HepG2 (cell line): ENCODE measurements around the gene ZNF419. TPM values are rescaled to one million over a fixed set of nuclear protein-coding genes. Genes with fewer than 3 reads are reported as not detected.

Experiments used
- ATAC-seq: fragments of 200-7000 bp; cut with Tn5 transposase; 3 replicates; pipeline ENCODE4 v1.9.1; 2020; ENCODE audit warnings: mild to moderate bottlenecking, moderate library complexity
- BruUV-seq: library from RNA; stranded (reverse); fragments of 400-500 nt; replicated peaks from 2 replicates; lab custom pipeline; 2021; lab: Mats Ljungman, UMichigan
- CTCF ChIA-PET: fragments of 300-600 bp; formaldehyde crosslinking; extraction: SDS; loops from one replicate; lab custom pipeline; 2021; ENCODE audit warnings: low total read pairs, inconsistent platforms, low intra/inter-chr PET ratio; lab: Yijun Ruan, JAX
- POLR2A ChIA-PET: fragments of 350-600 bp; sonication (Branson Sonifier 250); formaldehyde crosslinking; loops from one replicate; lab custom pipeline; 2020; ENCODE audit warnings: antibody characterized with exemption, inconsistent platforms; lab: Yijun Ruan, JAX
- DNase-seq: peaks from one replicate; pipeline ENCODE4 v3.0.0-alpha.2; 2015; ENCODE audit warnings: low spot score
- FAIRE-seq: peaks from 3 replicates; lab custom pipeline; 2011; peaks lifted over from hg19 to GRCh38; lab: Jason Lieb, UNC
- H2AFZ ChIP-seq: one replicate; pipeline ENCODE4 v1.6.1; 2011; ENCODE audit warnings: low read length, inconsistent platforms
- H3K27ac ChIP-seq: fragments of 300-600 bp; 3 replicates; pipeline ENCODE4 v1.8.0; 2011; ENCODE audit warnings: mixed run types, mild to moderate bottlenecking, mixed read lengths, low read length, inconsistent platforms; ENCODE audit not compliant: insufficient read depth; ENCODE audit errors: extremely low read length
- H3K27me3 ChIP-seq, 2 experiments: fragments of 200-600 bp in 1 of 2; 2 replicates in 1 of 2; 3 replicates in 1 of 2; pipeline versions ENCODE4 v1.6.0 to v1.8.0; 2011; ENCODE audit warnings: low read length in 2 of 2, mild to moderate bottlenecking in 2 of 2, moderate library complexity in 2 of 2, inconsistent platforms in 1 of 2; ENCODE audit not compliant: insufficient read depth in 2 of 2, control insufficient read depth in 1 of 2
- H3K36me3 ChIP-seq, 2 experiments: fragments of 200-600 bp in 1 of 2; replicated peaks in 1 of 2; 2 replicates in 1 of 2; 3 replicates in 1 of 2; pipeline versions ENCODE4 v1.5.1 to v1.8.0; 2011; ENCODE audit warnings: low read length in 2 of 2, inconsistent platforms in 1 of 2; ENCODE audit not compliant: insufficient read depth in 2 of 2, control insufficient read depth in 1 of 2
- H3K4me1 ChIP-seq: 2 replicates; pipeline ENCODE4 v1.5.1; 2012; ENCODE audit warnings: low read length, inconsistent platforms; ENCODE audit not compliant: insufficient read depth
- H3K4me2 ChIP-seq: 2 replicates; pipeline ENCODE4 v1.6.0; 2011; ENCODE audit warnings: low read depth, low read length, inconsistent platforms
- H3K4me3 ChIP-seq, 3 experiments: fragments of 200-600 bp in 1 of 3; sonication (generic), shearing (Covaris generic) in 1 of 3; replicated peaks in 1 of 3; 2 replicates each; pipeline ENCODE4 v1.5.1; 2011 to 2016; ENCODE audit warnings: low read length in 3 of 3, inconsistent platforms in 2 of 3, low read depth in 2 of 3, mild to moderate bottlenecking in 2 of 3, control low read depth in 1 of 3, mixed read lengths in 1 of 3; ENCODE audit not compliant: insufficient read depth in 1 of 3
- H3K79me2 ChIP-seq: one replicate; pipeline ENCODE4 v1.6.1; 2011; ENCODE audit warnings: low read length, inconsistent platforms; ENCODE audit not compliant: insufficient read depth
- H3K9ac ChIP-seq: 2 replicates; pipeline ENCODE4 v1.6.0; 2011; ENCODE audit warnings: mild to moderate bottlenecking, low read depth, low read length, inconsistent platforms; ENCODE audit not compliant: insufficient read depth
- H3K9me3 ChIP-seq: 2 replicates; pipeline ENCODE4 v1.5.1; 2012; ENCODE audit warnings: mild to moderate bottlenecking, low read length
- H4K20me1 ChIP-seq: 2 replicates; pipeline ENCODE4 v1.6.0; 2011; ENCODE audit warnings: inconsistent platforms, mild to moderate bottlenecking, low read length, moderate library complexity; ENCODE audit not compliant: insufficient read depth
- ATF2 ChIP-seq: sonication (generic); formaldehyde crosslinking; IDR thresholded peaks from 2 replicates; pipeline ENCODE4 v1.4.0; 2020; ENCODE audit warnings: missing genetic modification reagents
- ELF3 ChIP-seq: IDR thresholded peaks from 2 replicates; pipeline ENCODE4 v1.6.1; 2016; ENCODE audit warnings: missing genetic modification reagents, missing compliant biosample characterization
- HMGXB4 ChIP-seq, 2 experiments: sonication (generic) in 1 of 2; formaldehyde crosslinking in 1 of 2; IDR thresholded peaks; 2 replicates each; pipeline versions ENCODE4 v1.4.0 to v1.6.1; 2018 to 2020; ENCODE audit warnings: missing genetic modification reagents in 2 of 2, borderline replicate concordance in 1 of 2, low read depth in 1 of 2, mild to moderate bottlenecking in 1 of 2, missing biosample characterization in 1 of 2
- HOXD1 ChIP-seq: sonication (generic); formaldehyde crosslinking; IDR thresholded peaks from 2 replicates; pipeline ENCODE4 v1.5.0; 2020; ENCODE audit warnings: missing genetic modification reagents
- MED1 ChIP-seq: sonication (generic); formaldehyde crosslinking; IDR thresholded peaks from 2 replicates; pipeline ENCODE4 v1.4.0; 2020; ENCODE audit warnings: missing genetic modification reagents
- PITX1 ChIP-seq: sonication (generic); formaldehyde crosslinking; IDR thresholded peaks from 2 replicates; pipeline ENCODE4 v1.5.1; 2020; ENCODE audit warnings: mild to moderate bottlenecking, missing genetic modification reagents
- RFXAP ChIP-seq: sonication (generic); formaldehyde crosslinking; IDR thresholded peaks from 2 replicates; pipeline ENCODE4 v1.4.0; 2020; ENCODE audit warnings: missing genetic modification reagents, borderline replicate concordance
- STAT6 ChIP-seq: sonication (generic); formaldehyde crosslinking; IDR thresholded peaks from 2 replicates; pipeline ENCODE4 v1.4.0; 2020; ENCODE audit warnings: missing genetic modification reagents, mild to moderate bottlenecking, borderline replicate concordance
- YEATS2 ChIP-seq: sonication (generic); formaldehyde crosslinking; IDR thresholded peaks from 2 replicates; pipeline ENCODE4 v1.4.0; 2020; ENCODE audit warnings: missing genetic modification reagents, borderline replicate concordance
- ZNF124 ChIP-seq: sonication (generic); formaldehyde crosslinking; IDR thresholded peaks from 2 replicates; pipeline ENCODE4 v1.4.0; 2020; ENCODE audit warnings: missing genetic modification reagents
- ZNF530 ChIP-seq: sonication (generic); formaldehyde crosslinking; IDR thresholded peaks from 2 replicates; pipeline ENCODE4 v1.5.0; 2020; ENCODE audit warnings: low read depth, mild to moderate bottlenecking, missing genetic modification reagents
- WGBS: methylation state at CpG from one replicate; pipeline ENCODE4 v1.1.6; 2017; ENCODE audit warnings: low lambda C conversion rate; 5-methylcytosine and 5-hydroxymethylcytosine counted together
- in situ Hi-C: cut with HindIII; loops from 2 replicates; pipeline ENCODE4 v1.10.0; 2017; ENCODE audit warnings: low pct_unique_long_range_greater_than_20kb; ENCODE audit not compliant: extremely low pct_ligation_motif_present
- intact Hi-C: fragments of 100-400 bp; cut with micrococcal nuclease; formaldehyde crosslinking; loops from one replicate; pipeline ENCODE4 v1.10.0; 2022; ENCODE audit not compliant: unreplicated experiment
- polyA plus RNA-seq, 8 experiments: library from polyadenylated mRNA; depleted of rRNA in 3 of 8; stranded (reverse) in 7 of 8; unstranded in 1 of 8; fragments of >200 nt; fragmentation: Illumina TruSeq in 4 of 8; extraction: Trizol in 4 of 8; gene quantifications; 2 replicates each; pipeline versions ENCODE4 v1.2.1 to v1.2.3, GENCODE V29; 2011 to 2016; ENCODE audit warnings: low read depth in 4 of 8, missing spikeins in 1 of 8, mixed read lengths in 1 of 8; ENCODE audit not compliant: insufficient read depth in 1 of 8
- total RNA-seq, 5 experiments: library from RNA; depleted of rRNA; stranded (reverse); fragments of >200 nt; fragmentation: Illumina TruSeq; extraction: Trizol; gene quantifications; 2 replicates each; pipeline ENCODE4 v1.2.3, GENCODE V29; 2016; ENCODE audit warnings: low read depth in 1 of 5
- TF ChIP-seq, protein P1 (sequence below): fragments of 450-650 bp; IDR thresholded peaks from 2 replicates; pipeline ENCODE4 v1.6.1; 2016
- TF ChIP-seq, protein P2 (sequence below): sonication (generic); formaldehyde crosslinking; IDR thresholded peaks from 2 replicates; pipeline ENCODE4 v1.8.0; 2022; ENCODE audit warnings: low read depth, missing genetic modification reagents

The ZNF419 gene
- total and polyA plus RNA-seq, 2 of the 13 experiments (the other 11 are each of a cell fraction or from before 2014, with no cell fraction given) = 8.5 to 8.8 TPM

GRCh38 chr19:57527136-57527881, 39.8 kb downstream of the ZNF419 start, which contains the start of gene ZNF549:
Gene ZNF549, plus strand, starts transcription at chr19:57527356. Its CDS starts 218 bp downstream, at chr19:57527574.
- no peaks in the 10 kb centered on the region for H4K20me1 ChIP-seq
- H3K4me3 ChIP-seq = peak within 1 kb of the TSS; percentile 86 to 99 (median 92)
- in situ Hi-C loops = no loop called here
- DNase-seq = peak; percentile 94
- peak within 1 kb of the TSS; percentile 73 for H3K27ac ChIP-seq
- H3K9ac ChIP-seq = peak within 1 kb of the TSS; percentile 77
- H3K9me3 ChIP-seq = no peaks in the 10 kb centered on the region
- ChIA-PET CTCF (no interaction called here), POLR2A (interaction anchor here (0.9 kb wide), 1 partner anchor 155 kb away, joined by 4 read pairs; the partner anchor contains the start of gene ZNF551)
- under 1% methylated on average over 41 of the region's 64 CpGs for WGBS
- peak within 1 kb of the TSS; percentile 76 for H3K4me2 ChIP-seq
- H3K27me3 ChIP-seq = no peaks in the 10 kb centered on the region
- peak within 1 kb of the TSS; percentile 87 for H2AFZ ChIP-seq
- H3K4me1 ChIP-seq = peaks cover 12% of the 10 kb centered on the region
- peak; percentile 99 for ATAC-seq
- intact Hi-C loops = no loop called here
- H3K79me2 ChIP-seq = peaks cover 17% of the 10 kb centered on the region
- BruUV-seq = TSS peak; percentile 57
- H3K36me3 ChIP-seq = peaks cover 0 to 11% of the 10 kb centered on the region in 2 experiments; a peak in 3 of 5 replicates
- FAIRE-seq = peak; percentile 91
- TF ChIP-seq HOXD1 (CRISPR knock-in tag) (no peak), PITX1 (CRISPR knock-in tag) (peak; percentile 40; the same call in 1 of the 2 replicates), YEATS2 (CRISPR knock-in tag) (peak; percentile 95), RFXAP (CRISPR knock-in tag) (peak; percentile 64; the same call in 1 of the 2 replicates), ZNF124 (CRISPR knock-in tag) (no peak), ZNF530 (CRISPR knock-in tag) (no peak), ATF2 (CRISPR knock-in tag) (peak; percentile 32; the same call in 1 of the 2 replicates), HMGXB4 (CRISPR knock-in tag; IDR thresholded peaks at IDR 0.05; ENCODE audit: borderline replicate concordance in 1 of 2, low read depth in 1 of 2) (peak; percentile 82 to 88; a peak in 3 of 4 replicates), MED1 (peak; percentile 57), ELF3 (CRISPR knock-in tag) (peak; percentile 84), STAT6 (CRISPR knock-in tag) (peak; percentile 63; the same call in 1 of the 2 replicates)
- TF ChIP-seq, protein P1, sequence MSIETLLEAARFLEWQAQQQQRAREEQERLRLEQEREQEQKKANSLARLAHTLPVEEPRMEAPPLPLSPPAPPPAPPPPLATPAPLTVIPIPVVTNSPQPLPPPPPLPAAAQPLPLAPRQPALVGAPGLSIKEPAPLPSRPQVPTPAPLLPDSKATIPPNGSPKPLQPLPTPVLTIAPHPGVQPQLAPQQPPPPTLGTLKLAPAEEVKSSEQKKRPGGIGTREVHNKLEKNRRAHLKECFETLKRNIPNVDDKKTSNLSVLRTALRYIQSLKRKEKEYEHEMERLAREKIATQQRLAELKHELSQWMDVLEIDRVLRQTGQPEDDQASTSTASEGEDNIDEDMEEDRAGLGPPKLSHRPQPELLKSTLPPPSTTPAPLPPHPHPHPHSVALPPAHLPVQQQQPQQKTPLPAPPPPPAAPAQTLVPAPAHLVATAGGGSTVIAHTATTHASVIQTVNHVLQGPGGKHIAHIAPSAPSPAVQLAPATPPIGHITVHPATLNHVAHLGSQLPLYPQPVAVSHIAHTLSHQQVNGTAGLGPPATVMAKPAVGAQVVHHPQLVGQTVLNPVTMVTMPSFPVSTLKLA = peak; percentile 63
- TF ChIP-seq, protein P2, sequence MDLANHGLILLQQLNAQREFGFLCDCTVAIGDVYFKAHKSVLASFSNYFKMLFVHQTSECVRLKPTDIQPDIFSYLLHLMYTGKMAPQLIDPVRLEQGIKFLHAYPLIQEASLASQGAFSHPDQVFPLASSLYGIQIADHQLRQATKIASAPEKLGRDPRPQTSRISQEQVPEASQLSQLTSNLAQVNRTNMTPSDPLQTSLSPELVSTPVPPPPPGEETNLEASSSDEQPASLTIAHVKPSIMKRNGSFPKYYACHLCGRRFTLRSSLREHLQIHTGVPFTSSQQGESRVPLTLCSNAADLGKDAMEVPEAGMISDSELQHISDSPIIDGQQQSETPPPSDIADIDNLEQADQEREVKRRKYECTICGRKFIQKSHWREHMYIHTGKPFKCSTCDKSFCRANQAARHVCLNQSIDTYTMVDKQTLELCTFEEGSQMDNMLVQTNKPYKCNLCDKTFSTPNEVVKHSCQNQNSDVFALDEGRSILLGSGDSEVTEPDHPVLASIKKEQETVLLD (CRISPR knock-in tag) = peak; percentile 74
